Measurements from ENCODE around the gene OR4X2. TPM values are rescaled to one million over a fixed set of nuclear protein-coding genes. Genes with fewer than 3 reads are reported as not detected.

The OR4X2 gene
- total RNA-seq, 4 donors from 2014 or later, result not detected

DNA sequence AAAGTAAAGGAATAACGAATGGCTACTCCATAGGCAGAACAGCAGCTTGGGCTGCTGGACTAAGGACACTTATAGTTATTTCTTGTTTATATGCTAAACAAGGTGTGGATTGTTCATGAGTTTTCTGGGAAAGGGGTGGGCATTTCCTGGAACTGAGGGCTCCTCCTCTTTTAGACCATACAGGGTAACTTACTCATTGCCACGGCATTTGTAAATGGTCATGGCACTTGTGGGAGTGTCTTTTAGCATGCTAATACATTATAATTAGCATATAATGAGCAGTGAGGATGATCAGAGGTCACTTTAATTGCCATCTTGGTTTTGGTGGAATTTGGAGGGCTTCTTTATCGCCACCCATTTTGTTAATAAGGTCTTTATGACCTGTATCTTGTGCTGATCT, 25.7 kb downstream of the OR4X2 start:
- no peak for TF ChIP-seq POLR2A (IDR thresholded peaks at IDR 0.05)
- TF ChIP-seq POLR2AphosphoS5 (IDR thresholded peaks at IDR 0.05), result no peak
- TF ChIP-seq, protein P1, sequence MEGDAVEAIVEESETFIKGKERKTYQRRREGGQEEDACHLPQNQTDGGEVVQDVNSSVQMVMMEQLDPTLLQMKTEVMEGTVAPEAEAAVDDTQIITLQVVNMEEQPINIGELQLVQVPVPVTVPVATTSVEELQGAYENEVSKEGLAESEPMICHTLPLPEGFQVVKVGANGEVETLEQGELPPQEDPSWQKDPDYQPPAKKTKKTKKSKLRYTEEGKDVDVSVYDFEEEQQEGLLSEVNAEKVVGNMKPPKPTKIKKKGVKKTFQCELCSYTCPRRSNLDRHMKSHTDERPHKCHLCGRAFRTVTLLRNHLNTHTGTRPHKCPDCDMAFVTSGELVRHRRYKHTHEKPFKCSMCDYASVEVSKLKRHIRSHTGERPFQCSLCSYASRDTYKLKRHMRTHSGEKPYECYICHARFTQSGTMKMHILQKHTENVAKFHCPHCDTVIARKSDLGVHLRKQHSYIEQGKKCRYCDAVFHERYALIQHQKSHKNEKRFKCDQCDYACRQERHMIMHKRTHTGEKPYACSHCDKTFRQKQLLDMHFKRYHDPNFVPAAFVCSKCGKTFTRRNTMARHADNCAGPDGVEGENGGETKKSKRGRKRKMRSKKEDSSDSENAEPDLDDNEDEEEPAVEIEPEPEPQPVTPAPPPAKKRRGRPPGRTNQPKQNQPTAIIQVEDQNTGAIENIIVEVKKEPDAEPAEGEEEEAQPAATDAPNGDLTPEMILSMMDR (IDR thresholded peaks at IDR 0.05), result no peak
- no peak for TF ChIP-seq EP300 (IDR thresholded peaks at IDR 0.05)
- 62 to 64% methylated on average over 2 to 3 of the region's 3 CpGs for WGBS, 2 donors (ENCODE audit: low coverage in 1 of 2)
- ATAC-seq, result no peak

DNA sequence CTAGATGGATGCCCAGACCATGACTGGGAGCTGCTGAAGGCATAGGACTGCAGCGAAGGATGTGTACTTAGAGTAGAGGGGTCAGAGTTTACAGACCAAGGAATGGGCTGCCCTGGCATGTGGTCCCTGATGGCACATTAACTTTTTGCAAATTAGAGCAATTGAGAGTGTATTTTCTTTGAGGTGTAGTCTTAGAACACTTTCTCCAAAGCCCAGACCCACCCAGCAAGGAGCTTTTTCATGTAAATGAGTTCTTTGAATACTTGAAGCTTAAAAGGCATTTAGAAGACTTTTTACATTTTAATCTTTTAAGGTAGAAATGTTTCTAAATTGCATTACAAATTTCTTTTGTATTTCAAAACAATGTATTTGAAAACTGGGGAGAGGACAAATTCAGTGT, 27.7 kb downstream of the OR4X2 start:
- Histone ChIP-seq H3K27ac (no peak overlapping the region), H3K9me3 (no peaks in the 10 kb centered on the region), H3K4me1 (no peaks in the 10 kb centered on the region), H3K4me3 (no peak overlapping the region), H3K27me3 (no peaks in the 10 kb centered on the region), H3K36me3 (no peaks in the 10 kb centered on the region)
- WGBS, 2 donors (ENCODE audit: low coverage in 1 of 2), result 10 to 13% methylated on average over 1 of the region's 1 CpG
- ATAC-seq, result no peak
- TF ChIP-seq POLR2AphosphoS5 (IDR thresholded peaks at IDR 0.05) (no peak), EP300 (IDR thresholded peaks at IDR 0.05) (no peak), POLR2A (IDR thresholded peaks at IDR 0.05) (no peak)
- TF ChIP-seq, protein P1 (IDR thresholded peaks at IDR 0.05), result no peak

More for the DNA sequence above, 25.7 kb downstream of the OR4X2 start:
- no peaks in the 10 kb centered on the region for H3K9me3 ChIP-seq
- H3K4me3 ChIP-seq, result no peak overlapping the region
- H3K27ac ChIP-seq, result no peak overlapping the region
- no peaks in the 10 kb centered on the region for H3K4me1 ChIP-seq
- H3K27me3 ChIP-seq, result no peaks in the 10 kb centered on the region
- no peaks in the 10 kb centered on the region for H3K36me3 ChIP-seq

Other genes with a start within 250 kb of the OR4X2 start
- gene OR4B1, start 28.3 kb upstream of the OR4X2 start, total RNA-seq, result not detected
- gene OR4X1, start 18.8 kb downstream of the OR4X2 start, total RNA-seq, result not detected
- gene OR4S1, start 61.1 kb downstream of the OR4X2 start, total RNA-seq, result not detected
- not detected for gene OR4C3, start 79.8 kb downstream of the OR4X2 start, total RNA-seq
- gene OR4C5, start 121.4 kb downstream of the OR4X2 start, total RNA-seq, result not detected
- gene OR4A47, start 243.7 kb downstream of the OR4X2 start, total RNA-seq, result not detected

All from gastroesophageal sphincter (tissue), 4 donors.